Neutrophil (primary cell): ENCODE measurements around the gene GRK3.

Experiments
- H3K27ac ChIP-seq: fragments of 200-600 bp; sonication (generic); 2 replicates; pipeline ENCODE4 v1.5.1; 2016; ENCODE audit warnings: mild to moderate bottlenecking, moderate library complexity
- H3K27me3 ChIP-seq: fragments of 200-600 bp; sonication (generic); 2 replicates; pipeline ENCODE4 v1.6.0; 2016; ENCODE audit warnings: mild to moderate bottlenecking
- H3K36me3 ChIP-seq: fragments of 200-600 bp; sonication (generic); 2 replicates; pipeline ENCODE4 v1.5.1; 2017
- H3K4me1 ChIP-seq, 2 experiments: fragments of 200-600 bp in 1 of 2; sonication (generic) in 1 of 2; 1 replicate in 1 of 2; 2 replicates in 1 of 2; pipeline versions ENCODE4 v1.5.1 to v1.6.1; 2013 to 2016; ENCODE audit warnings: low read depth in 1 of 2, low read length in 1 of 2, mild to moderate bottlenecking in 1 of 2, moderate library complexity in 1 of 2; ENCODE audit not compliant: control insufficient read depth in 1 of 2, insufficient read depth in 1 of 2
- H3K4me3 ChIP-seq, 2 experiments: fragments of 200-600 bp in 1 of 2; sonication (generic) in 1 of 2; 1 replicate in 1 of 2; 2 replicates in 1 of 2; pipeline ENCODE4 v1.5.1; 2013 to 2016; ENCODE audit warnings: low read depth in 1 of 2, low read length in 1 of 2, mild to moderate bottlenecking in 1 of 2, moderate library complexity in 1 of 2
- H3K9me3 ChIP-seq: fragments of 200-600 bp; sonication (generic); 2 replicates; pipeline ENCODE4 v1.5.1; 2016
- CTCF ChIP-seq: fragments of 200-600 bp; sonication (generic); IDR thresholded peaks from 2 replicates; pipeline ENCODE4 v1.5.1; 2016; ENCODE audit warnings: antibody characterized with exemption

The GRK3 gene

DNA sequence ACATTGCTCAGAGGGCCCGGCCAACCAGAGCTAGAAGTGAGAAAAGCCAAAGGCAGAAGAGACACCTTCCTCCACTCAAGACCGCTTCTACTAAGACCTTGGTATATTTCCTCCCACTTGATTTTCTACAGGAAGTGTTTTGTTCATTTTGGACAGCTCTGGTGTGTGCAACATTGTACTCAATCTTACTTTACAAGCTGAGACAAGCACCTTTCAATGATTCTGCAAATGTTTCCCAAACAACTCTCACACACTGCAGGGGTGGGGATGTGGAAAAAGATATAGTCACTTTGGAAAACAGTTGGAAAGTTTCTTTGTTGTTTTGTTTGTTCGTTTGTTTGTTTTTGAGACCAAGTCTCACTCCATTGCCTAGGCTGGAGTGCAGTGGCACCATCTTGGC lies 193.2 kb downstream of the GRK3 start:
- TF ChIP-seq CTCF = no peak

DNA sequence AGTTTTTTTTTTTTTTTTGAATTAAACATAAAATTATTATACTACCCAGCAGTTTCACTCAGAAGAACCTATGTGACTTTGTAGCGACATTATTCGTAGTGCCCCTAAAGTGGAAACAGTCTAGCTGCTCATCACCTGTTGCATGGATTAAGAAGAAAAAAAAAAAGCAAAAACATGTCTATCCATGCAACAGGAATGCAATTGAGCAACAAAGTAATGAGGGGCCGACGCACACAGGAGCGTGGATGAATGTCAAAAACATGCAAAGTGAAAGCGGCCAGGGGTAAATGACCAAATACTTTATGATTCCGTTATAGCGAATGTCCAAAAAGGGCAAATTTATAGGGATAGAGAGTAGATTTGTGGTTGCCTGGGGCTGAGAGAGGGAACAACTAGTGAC lies 193.8 kb downstream of the GRK3 start:
- no peaks in the 10 kb centered on the region for H3K27me3 ChIP-seq
- H3K4me1 ChIP-seq = no peaks in the 10 kb centered on the region
- no peak overlapping the region for H3K27ac ChIP-seq
- no peaks in the 10 kb centered on the region for H3K9me3 ChIP-seq
- H3K36me3 ChIP-seq = no peaks in the 10 kb centered on the region
- H3K4me3 ChIP-seq = no peak overlapping the region
- TF ChIP-seq CTCF = no peak

More for the DNA sequence above, 193.2 kb downstream of the GRK3 start:
- H3K27me3 ChIP-seq = no peaks in the 10 kb centered on the region
- no peak overlapping the region for H3K27ac ChIP-seq
- no peaks in the 10 kb centered on the region for H3K36me3 ChIP-seq
- no peaks in the 10 kb centered on the region for H3K9me3 ChIP-seq
- no peaks in the 10 kb centered on the region for H3K4me1 ChIP-seq
- no peak overlapping the region for H3K4me3 ChIP-seq

GRCh38 chr22:25759825-25760231 lies 195.4 kb downstream of the GRK3 start:
- H3K4me3 ChIP-seq = no peak overlapping the region
- no peak overlapping the region for H3K27ac ChIP-seq

DNA sequence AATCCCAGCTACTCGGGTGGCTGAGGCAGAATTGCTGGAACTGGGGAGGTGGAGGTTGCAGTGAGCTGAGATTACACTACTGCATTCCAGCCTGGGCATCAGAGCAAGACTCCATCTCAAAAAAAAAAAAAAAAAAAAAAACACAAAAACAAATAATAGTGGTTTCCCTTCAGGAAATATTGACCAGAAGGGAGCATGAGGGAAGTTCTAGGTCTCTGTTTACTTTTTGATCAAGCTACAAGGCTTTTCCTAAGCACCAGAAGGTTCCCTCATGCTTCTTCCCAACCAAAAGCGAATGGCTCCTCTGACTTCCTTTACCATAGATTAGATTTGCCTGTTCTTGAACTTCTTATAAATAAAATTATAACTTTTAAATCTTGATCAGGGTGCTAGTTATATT lies 195.8 kb downstream of the GRK3 start:
- Histone ChIP-seq H3K4me1 (no peaks in the 10 kb centered on the region), H3K27me3 (no peaks in the 10 kb centered on the region), H3K4me3 (no peak overlapping the region), H3K9me3 (no peaks in the 10 kb centered on the region), H3K36me3 (no peaks in the 10 kb centered on the region), H3K27ac (no peak overlapping the region)
- no peak for TF ChIP-seq CTCF

More at GRCh38 chr22:25759825-25760231, 195.4 kb downstream of the GRK3 start:
- no peaks in the 10 kb centered on the region for H3K9me3 ChIP-seq
- H3K36me3 ChIP-seq = no peaks in the 10 kb centered on the region
- no peak for TF ChIP-seq CTCF
- H3K4me1 ChIP-seq = no peaks in the 10 kb centered on the region
- no peaks in the 10 kb centered on the region for H3K27me3 ChIP-seq

DNA sequence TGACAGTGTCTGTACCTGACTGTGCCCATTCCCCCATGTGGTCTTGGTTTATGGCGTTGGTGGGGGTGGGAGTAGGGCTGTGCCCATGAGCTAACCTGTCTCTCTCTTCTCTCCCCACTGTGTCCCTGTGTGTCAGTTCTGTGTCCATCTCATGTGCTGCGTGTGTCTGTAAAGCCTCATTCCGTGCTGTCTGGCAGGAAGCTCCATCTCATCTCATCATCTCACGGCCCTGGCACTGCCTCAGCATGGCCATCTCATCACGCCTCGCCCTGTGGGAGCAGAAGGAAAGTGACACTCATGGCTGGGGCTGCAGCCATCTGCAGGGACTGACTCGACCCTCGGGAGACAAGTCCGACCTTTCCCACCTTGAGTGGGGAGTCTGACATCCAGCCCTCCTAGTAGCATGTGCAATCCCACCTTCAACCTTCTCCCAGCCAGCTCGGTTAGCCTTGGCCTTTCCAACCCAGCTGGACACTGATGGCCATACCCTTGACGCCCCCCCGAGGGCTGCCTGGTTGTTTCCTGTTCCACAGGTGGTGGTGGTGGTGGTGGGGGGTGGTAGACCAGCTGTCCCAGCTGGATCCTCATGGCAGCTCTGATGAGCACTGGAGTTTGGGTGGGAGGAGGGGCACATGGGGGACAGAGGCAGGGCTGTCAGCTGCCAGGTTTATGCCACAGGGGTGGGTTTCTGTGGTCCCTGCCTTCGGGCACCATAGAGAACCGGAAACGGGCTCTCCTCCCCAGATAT lies 196.5 kb downstream of the GRK3 start:
- Histone ChIP-seq H3K4me1 (no peaks in the 10 kb centered on the region), H3K27me3 (no peaks in the 10 kb centered on the region), H3K9me3 (no peaks in the 10 kb centered on the region), H3K4me3 (no peak overlapping the region), H3K36me3 (no peaks in the 10 kb centered on the region), H3K27ac (no peak overlapping the region)
- no peak for TF ChIP-seq CTCF
